Caco-2 (cell line): Measurements from ENCODE around the gene WWOX. TPM values are rescaled to one million over a fixed set of nuclear protein-coding genes. Genes with fewer than 3 reads are reported as not detected.

Experiments
- BruUV-seq: library from RNA; stranded (reverse); fragments of 400-500 nt; replicated peaks from 2 replicates; lab custom pipeline; 2021; lab: Mats Ljungman, UMichigan
- CTCF ChIA-PET: fragments of 300-600 bp; sonication (Branson Sonifier 250); formaldehyde crosslinking; loops from one replicate; lab custom pipeline; 2022; ENCODE audit warnings: antibody characterized with exemption; lab: Charles Lee
- POLR2A ChIA-PET: fragments of 300-600 bp; sonication (Branson Sonifier 250); formaldehyde crosslinking; loops from one replicate; lab custom pipeline; 2022; ENCODE audit warnings: antibody characterized with exemption; lab: Charles Lee
- DNase-seq, 2 experiments: peaks; one replicate each; pipeline versions ENCODE4 v3.0.0 to v3.0.0-alpha.2; 2020 to 2022
- H3K27me3 ChIP-seq: replicated peaks from 2 replicates; pipeline ENCODE4 v1.6.0; 2011; ENCODE audit warnings: low read length; ENCODE audit not compliant: control insufficient read depth, insufficient read depth
- H3K36me3 ChIP-seq: 2 replicates; pipeline ENCODE4 v1.5.1; 2011; ENCODE audit warnings: low read length; ENCODE audit not compliant: control insufficient read depth, insufficient read depth
- H3K4me1 ChIP-seq: fragments of 250-450 bp; sonication (Bioruptor Pico); 2 replicates; pipeline ENCODE4 v1.5.1; 2020; ENCODE audit warnings: mild to moderate bottlenecking
- H3K4me3 ChIP-seq: 2 replicates; pipeline ENCODE4 v1.5.1; 2011; ENCODE audit warnings: low read depth, mild to moderate bottlenecking, control low read depth, low read length
- H3K9me3 ChIP-seq: fragments of 250-450 bp; sonication (Bioruptor Pico); 2 replicates; pipeline ENCODE4 v1.5.1; 2020; ENCODE audit warnings: mild to moderate bottlenecking, moderate library complexity
- H3K27ac Mint-ChIP-seq: one replicate; pipeline ENCODE4 v1.8.0; 2022; ENCODE audit warnings: mixed read lengths; ENCODE audit not compliant: unreplicated experiment
- H3K27me3 Mint-ChIP-seq: one replicate; pipeline ENCODE4 v1.8.0; 2022; ENCODE audit warnings: mixed read lengths; ENCODE audit not compliant: insufficient read depth, unreplicated experiment
- H3K36me3 Mint-ChIP-seq: one replicate; pipeline ENCODE4 v1.8.0; 2022; ENCODE audit warnings: mild to moderate bottlenecking, mixed read lengths; ENCODE audit not compliant: insufficient read depth, unreplicated experiment
- H3K4me1 Mint-ChIP-seq: one replicate; pipeline ENCODE4 v1.8.0; 2022; ENCODE audit warnings: low read depth, mixed read lengths; ENCODE audit not compliant: unreplicated experiment
- H3K4me3 Mint-ChIP-seq: one replicate; pipeline ENCODE4 v1.8.0; 2022; ENCODE audit warnings: mild to moderate bottlenecking, moderate library complexity, mixed read lengths; ENCODE audit not compliant: unreplicated experiment
- H3K9me3 Mint-ChIP-seq: one replicate; pipeline ENCODE4 v1.8.0; 2022; ENCODE audit warnings: mixed read lengths; ENCODE audit not compliant: unreplicated experiment
- CTCF ChIP-seq, 2 experiments: fragments of 200-600 bp in 1 of 2; IDR thresholded peaks; 1 replicate in 1 of 2; 2 replicates in 1 of 2; pipeline versions ENCODE4 v1.5.1 to v1.8.0; 2011 to 2022; ENCODE audit warnings: antibody characterized with exemption in 1 of 2, control low read depth in 1 of 2, inconsistent platforms in 1 of 2, low read depth in 1 of 2, low read length in 1 of 2, mild to moderate bottlenecking in 1 of 2, moderate library complexity in 1 of 2; ENCODE audit not compliant: insufficient read depth in 1 of 2, severe bottlenecking in 1 of 2, unreplicated experiment in 1 of 2
- intact Hi-C: fragments of 100-400 bp; cut with micrococcal nuclease; formaldehyde crosslinking; loops from one replicate; pipeline ENCODE4 v1.10.0; 2022; ENCODE audit not compliant: unreplicated experiment
- total RNA-seq: library from RNA; stranded (reverse); gene quantifications from 2 replicates; pipeline ENCODE4 v1.2.3, GENCODE V29; 2022

WWOX gene
- total RNA-seq, 1 experiment from 2014 or later: 45.0 TPM

GRCh38 chr16:78307824-78308528, 208.5 kb downstream of the WWOX start:
- ChIA-PET POLR2A (no interaction called here), CTCF (no interaction called here)
- H3K4me1 Mint-ChIP-seq: peaks cover 14% of the 10 kb centered on the region
- no peaks in the 10 kb centered on the region for H3K36me3 Mint-ChIP-seq
- Histone ChIP-seq H3K4me1 (0 out of 2 replicates have a peak, but pooled peaks cover 4% of the 10 kb centered on the region), H3K9me3 (no peaks in the 10 kb centered on the region), H3K4me3 (no peak overlapping the region), H3K27me3 (no peaks in the 10 kb centered on the region), H3K36me3 (peaks cover 2% of the 10 kb centered on the region; the same call in 1 of the 2 replicates)
- H3K27ac Mint-ChIP-seq: no peak overlapping the region
- DNase-seq: no peak
- H3K9me3 Mint-ChIP-seq: peaks cover 6% of the 10 kb centered on the region
- no peak overlapping the region for H3K4me3 Mint-ChIP-seq
- TF ChIP-seq CTCF (IDR thresholded peaks at IDR 0.05; ENCODE audit: insufficient read depth in 1 of 2, low read depth in 1 of 2, low read length in 1 of 2, severe bottlenecking in 1 of 2, unreplicated experiment in 1 of 2): no peak
- H3K27me3 Mint-ChIP-seq: no peaks in the 10 kb centered on the region
- intact Hi-C loops: no loop called here
- BruUV-seq: no TSS peak

- no peak for TF ChIP-seq CTCF (IDR thresholded peaks at IDR 0.05; ENCODE audit: insufficient read depth in 1 of 2, low read depth in 1 of 2, low read length in 1 of 2, severe bottlenecking in 1 of 2, unreplicated experiment in 1 of 2)
- no TSS peak for BruUV-seq
Observed at GRCh38 chr16:78309763-78310162, 210.3 kb downstream of the WWOX start.

GRCh38 chr16:78310196-78310595, 210.7 kb downstream of the WWOX start:
- no peak overlapping the region for H3K4me3 ChIP-seq
- TF ChIP-seq CTCF (IDR thresholded peaks at IDR 0.05; ENCODE audit: insufficient read depth in 1 of 2, low read depth in 1 of 2, low read length in 1 of 2, severe bottlenecking in 1 of 2, unreplicated experiment in 1 of 2): no peak
- Mint-ChIP-seq H3K4me3 (no peak overlapping the region), H3K36me3 (no peaks in the 10 kb centered on the region), H3K27ac (no peak overlapping the region), H3K4me1 (peaks cover 14% of the 10 kb centered on the region), H3K27me3 (no peaks in the 10 kb centered on the region), H3K9me3 (peaks cover 6% of the 10 kb centered on the region)
- intact Hi-C loops: no loop called here
- no TSS peak for BruUV-seq
- no peaks in the 10 kb centered on the region for H3K27me3 ChIP-seq
- DNase-seq: no peak
- H3K36me3 ChIP-seq: peaks cover 2% of the 10 kb centered on the region; the same call in 1 of the 2 replicates
- 0 out of 2 replicates have a peak, but pooled peaks cover 4% of the 10 kb centered on the region for H3K4me1 ChIP-seq
- no peaks in the 10 kb centered on the region for H3K9me3 ChIP-seq
- POLR2A ChIA-PET: no interaction called here
- CTCF ChIA-PET: no interaction called here

More at GRCh38 chr16:78309763-78310162, 210.3 kb downstream of the WWOX start:
- Histone ChIP-seq H3K4me1 (0 out of 2 replicates have a peak, but pooled peaks cover 4% of the 10 kb centered on the region), H3K4me3 (no peak overlapping the region), H3K9me3 (no peaks in the 10 kb centered on the region), H3K36me3 (peaks cover 2% of the 10 kb centered on the region; the same call in 1 of the 2 replicates), H3K27me3 (no peaks in the 10 kb centered on the region)
- no peak for DNase-seq
- Mint-ChIP-seq H3K9me3 (peaks cover 6% of the 10 kb centered on the region), H3K27ac (no peak overlapping the region), H3K4me3 (no peak overlapping the region), H3K27me3 (no peaks in the 10 kb centered on the region), H3K36me3 (no peaks in the 10 kb centered on the region), H3K4me1 (peaks cover 14% of the 10 kb centered on the region)
- ChIA-PET CTCF (no interaction called here), POLR2A (no interaction called here)
- intact Hi-C loops: no loop called here
